HG02970 (cell line): ENCODE results near the gene DOCK3.
"Not testable (repeated sequence)": the region's sequence is repeated elsewhere in the genome, so short reads cannot be mapped to it uniquely, and the experiment has no call there.

Experiments used
- ATAC-seq: cut with Tn5 transposase; IDR thresholded peaks from one replicate; pipeline ENCODE4 v1.9.1; 2021; ENCODE audit warnings: mild to moderate bottlenecking, moderate library complexity, moderate number of reproducible peaks; ENCODE audit not compliant: unreplicated experiment, low FRiP score

Gene DOCK3

DNA sequence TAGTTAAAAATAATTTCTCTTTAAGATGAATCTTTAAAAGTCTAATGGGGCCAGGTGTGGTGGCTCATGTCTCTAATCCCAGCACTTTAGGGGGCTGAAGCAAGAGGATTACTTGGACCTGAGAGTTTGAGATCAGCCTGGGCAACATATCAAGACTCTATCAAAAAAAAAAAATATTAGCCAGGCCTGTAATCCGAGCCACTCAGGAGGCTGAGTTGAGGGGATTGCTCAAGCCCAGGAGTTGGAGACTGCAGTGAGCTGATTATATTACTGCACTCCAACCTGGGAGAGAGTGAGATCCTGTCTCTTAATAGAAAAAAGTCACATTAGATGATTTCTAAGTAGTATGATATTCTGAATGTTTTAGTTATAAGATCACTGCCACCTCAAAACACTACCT, 388.3 kb downstream of the DOCK3 start:
- no peak for ATAC-seq

DNA sequence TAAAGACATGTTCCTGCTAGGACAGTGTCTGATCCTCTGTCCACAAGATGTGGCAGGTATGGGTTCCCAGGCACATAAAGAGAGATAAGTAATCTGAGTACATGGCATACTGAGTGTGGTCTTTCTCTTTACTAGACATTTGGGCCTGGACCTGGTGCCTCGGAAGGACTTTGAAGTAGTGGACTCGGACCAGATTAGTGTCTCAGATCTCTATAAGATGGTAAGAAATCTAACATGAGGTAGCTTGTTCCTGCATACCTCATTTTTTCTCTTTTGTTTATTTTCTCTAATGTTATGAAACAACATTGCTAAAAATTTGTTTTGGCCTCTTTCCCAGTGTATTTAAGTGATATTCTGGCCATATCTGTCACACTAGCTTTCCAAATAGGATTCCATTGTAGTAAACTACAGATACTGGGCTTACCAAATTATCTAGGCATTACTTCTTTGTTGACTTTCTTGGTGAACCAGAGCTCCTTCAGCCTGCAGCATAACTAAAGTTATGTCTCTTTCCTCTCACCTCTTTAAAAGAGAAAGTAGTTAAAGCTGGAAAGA, 400.6 kb downstream of the DOCK3 start:
- no peak for ATAC-seq

GRCh38 chr3:51082363-51082762, 407.6 kb downstream of the DOCK3 start:
- ATAC-seq = no peak

DNA sequence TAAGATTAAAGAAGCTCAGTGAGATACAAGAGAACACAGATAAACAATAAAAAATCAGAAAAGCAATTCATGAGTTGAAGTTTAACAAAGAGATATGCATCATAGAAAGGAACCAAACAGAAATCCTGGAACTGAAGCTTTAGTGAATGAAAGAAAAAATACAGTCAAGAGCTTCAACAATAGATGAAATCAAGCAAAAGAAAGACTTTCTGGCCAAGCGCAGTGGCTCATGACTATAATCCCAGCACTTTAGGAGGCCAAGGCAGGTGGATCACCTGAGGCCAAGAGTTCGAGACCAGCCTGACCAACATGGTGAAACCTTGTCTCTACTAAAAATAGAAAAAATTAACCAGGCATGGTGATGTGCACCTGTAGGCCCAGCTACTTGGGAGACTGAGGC, 408.8 kb downstream of the DOCK3 start:
- ATAC-seq = no peak

- not testable (repeated sequence) for ATAC-seq
Observed at GRCh38 chr3:51092141-51092540, 417.4 kb downstream of the DOCK3 start.

GRCh38 chr3:51094838-51095237, 420.1 kb downstream of the DOCK3 start:
- not testable (repeated sequence) for ATAC-seq

- ATAC-seq = no peak
Observed at GRCh38 chr3:51099794-51100535, 425.2 kb downstream of the DOCK3 start.

DNA sequence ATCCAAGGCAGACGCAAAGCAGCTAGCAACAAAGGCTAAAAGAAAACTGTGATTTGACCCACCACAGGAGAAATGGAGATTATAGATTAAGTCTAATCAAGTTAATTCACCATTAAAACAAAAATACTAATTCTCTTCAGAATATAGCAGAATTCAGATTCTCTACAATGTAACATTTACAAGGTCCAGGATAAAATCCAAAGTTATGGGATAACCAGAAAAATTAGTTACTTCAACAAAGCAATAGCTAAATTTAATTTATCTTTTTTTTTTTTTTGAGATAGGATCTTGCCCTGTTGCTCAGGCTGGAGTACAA, 425.8 kb downstream of the DOCK3 start:
- ATAC-seq = no peak

- ATAC-seq = no peak
Observed at GRCh38 chr3:51102396-51102795, 427.7 kb downstream of the DOCK3 start.

GRCh38 chr3:51106242-51106876, 431.6 kb downstream of the DOCK3 start:
- no peak for ATAC-seq

DNA sequence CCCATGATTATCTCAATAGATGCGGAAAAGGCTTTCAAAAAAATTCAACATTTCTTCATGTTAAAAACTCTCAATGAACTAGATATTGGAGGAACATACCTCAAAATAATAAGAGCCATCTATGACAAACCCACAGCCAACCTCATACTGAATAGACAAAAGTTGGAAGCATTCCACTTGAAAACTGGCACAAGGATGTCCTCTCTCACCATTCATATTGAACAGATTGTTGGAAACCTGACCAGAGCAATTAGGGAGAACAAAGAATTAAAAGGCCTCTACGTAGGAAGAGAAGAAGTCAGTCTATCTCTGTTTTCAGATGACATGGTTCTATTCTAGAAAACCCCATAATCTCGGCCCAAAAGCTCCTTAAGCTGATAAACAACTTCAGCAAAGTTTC, 435.9 kb downstream of the DOCK3 start:
- ATAC-seq = no peak

DNA sequence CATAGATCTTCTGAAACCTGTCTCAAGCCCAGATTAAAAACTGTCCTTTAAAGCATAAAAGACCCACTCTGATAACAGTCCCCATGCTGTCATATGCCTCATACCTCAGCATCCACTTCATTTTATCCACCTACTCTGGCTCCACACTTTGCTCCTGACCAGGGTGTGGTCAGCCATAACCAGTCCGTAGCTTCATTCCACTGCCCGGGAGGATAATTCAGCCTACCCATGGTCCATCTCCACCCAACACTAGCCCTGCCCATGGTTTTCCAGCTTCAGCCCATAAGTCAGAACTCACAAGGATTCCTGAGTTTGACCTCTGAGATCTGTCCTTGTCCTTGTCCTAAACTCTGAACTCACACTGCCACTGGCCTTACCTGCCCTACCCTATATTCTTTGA, 448.2 kb downstream of the DOCK3 start:
- no peak for ATAC-seq

DNA sequence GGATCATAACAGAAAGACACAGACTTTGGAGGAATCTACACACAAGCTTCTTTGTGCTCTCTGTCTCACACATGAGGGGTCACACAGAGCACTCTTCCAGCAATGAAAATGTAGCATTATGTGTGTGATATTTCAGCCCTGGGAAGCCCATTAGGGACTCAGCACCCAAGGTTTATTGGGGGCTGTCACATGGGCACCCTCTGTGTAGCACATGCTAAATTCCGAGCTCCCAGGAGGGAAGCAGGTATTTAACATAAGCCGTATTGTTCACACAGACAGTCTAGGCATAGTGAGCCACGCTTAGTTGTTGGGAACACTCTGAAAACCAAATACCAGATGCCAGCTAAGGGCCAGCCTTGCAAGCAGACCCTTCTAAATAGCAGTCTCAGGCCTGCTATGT, 448.8 kb downstream of the DOCK3 start:
- ATAC-seq = no peak

- ATAC-seq = not testable (repeated sequence)
Observed at GRCh38 chr3:51131607-51132006, 456.9 kb downstream of the DOCK3 start.

GRCh38 chr3:51137715-51138114, 463.0 kb downstream of the DOCK3 start:
- ATAC-seq = no peak

DNA sequence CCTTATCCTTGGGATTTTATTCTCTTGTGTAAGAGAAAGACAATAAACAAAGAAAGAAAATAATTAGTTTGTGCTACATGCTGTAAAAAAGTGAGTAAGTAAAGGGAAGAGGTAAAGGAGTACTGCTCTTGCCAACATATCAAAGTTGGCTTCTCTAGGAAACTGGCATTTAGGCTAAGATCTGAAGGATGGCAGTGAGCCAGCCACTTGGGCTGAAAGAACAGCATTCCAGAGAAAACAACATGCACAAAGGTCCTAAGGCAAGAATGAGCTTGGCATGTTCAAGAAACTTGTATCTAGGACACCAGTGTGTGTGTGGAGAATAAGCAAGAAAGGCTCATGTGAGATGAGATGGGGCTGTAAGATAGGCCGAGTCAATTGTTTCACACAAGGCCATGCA, 464.9 kb downstream of the DOCK3 start:
- ATAC-seq = no peak

DNA sequence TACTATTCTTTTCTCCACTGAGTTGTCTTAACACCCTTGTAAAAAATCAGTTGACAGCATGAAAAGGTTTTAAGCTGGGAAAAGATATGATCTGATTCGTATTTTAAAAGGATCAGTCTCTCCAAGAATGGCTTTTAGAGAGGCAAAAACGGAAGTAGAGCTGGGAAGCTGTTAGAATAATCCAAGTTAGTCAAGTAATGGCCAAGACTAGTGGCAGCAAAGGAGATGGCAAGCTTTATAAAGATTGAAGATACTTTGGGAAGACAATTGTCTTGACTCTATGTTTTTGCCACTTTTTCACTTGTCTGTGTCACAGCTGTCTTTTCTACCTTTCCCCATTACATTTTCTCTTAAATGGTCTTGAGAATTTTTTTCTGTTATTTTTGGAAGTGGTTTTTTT, 466.8 kb downstream of the DOCK3 start:
- ATAC-seq = no peak

GRCh38 chr3:51145811-51146585, 471.3 kb downstream of the DOCK3 start:
- ATAC-seq = no peak

DNA sequence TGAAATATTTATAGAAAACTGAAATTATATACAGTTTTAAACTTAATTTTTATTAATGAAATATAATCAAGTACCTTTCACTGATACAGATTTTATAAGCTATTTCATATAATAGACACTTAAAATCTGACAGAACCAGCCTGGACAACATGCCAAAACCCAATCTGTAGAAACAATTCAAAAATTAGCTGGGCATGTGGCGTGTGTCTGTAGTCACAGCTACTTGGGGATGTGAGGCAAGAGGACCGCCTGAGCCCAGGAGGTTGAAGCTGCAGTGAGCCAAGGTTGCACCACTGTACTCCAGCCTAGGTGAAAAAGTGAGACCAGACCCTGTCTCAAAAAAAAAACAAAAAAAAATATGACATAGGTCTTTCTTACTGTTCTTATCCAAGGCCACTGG, 472.1 kb downstream of the DOCK3 start:
- ATAC-seq = no peak

DNA sequence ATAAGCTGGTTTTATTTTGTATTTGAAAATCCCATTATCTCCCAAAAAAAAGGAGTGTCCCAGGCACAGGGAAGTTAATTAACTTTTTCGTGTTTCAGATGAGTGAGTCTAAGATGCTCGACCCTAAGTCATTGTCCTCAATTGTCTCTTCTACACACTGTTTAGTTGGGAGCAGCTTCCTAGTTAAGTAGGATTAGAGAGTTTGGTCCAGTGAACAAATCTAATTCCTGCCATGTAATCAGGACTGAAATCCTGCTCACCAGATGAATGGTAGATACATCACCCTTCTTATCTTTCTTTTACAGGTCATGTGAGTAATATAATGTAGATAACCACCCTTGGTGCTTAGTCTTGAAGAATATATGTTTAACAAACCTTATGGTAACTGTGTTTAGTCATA, 481.4 kb downstream of the DOCK3 start:
- no peak for ATAC-seq

DNA sequence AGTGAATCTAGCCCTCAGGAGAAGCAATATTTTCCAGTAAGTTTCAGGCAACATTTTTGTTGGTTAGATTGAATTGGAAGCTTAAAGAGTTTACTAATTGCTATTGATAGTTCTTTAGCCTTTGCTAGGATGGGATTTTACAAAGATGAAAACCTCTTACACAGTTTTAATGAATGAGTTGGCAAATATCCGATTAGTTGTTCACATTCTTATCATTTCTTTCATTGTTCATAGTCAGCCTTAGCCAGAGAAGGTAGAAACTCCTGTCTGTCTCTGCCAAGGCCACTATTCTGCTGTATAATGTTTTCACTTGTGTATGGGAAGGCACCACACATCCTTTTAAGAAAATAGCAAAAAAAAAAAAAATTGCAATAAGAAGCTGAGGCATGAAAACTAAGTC, 488.3 kb downstream of the DOCK3 start:
- ATAC-seq = no peak
